GM23248 (cell line): ENCODE results near the gene ATP7B. TPM values are rescaled to one million over a fixed set of nuclear protein-coding genes. Genes with fewer than 3 reads are reported as not detected.

Experiments
- DNase-seq: peaks from one replicate; pipeline ENCODE4 v3.0.0-alpha.2; 2015
- H2AFZ ChIP-seq: fragments of 200-600 bp; sonication (generic); 2 replicates; pipeline ENCODE4 v1.6.1; 2016; ENCODE audit warnings: antibody characterized with exemption
- H3F3A ChIP-seq: fragments of 200-600 bp; sonication (generic); 2 replicates; pipeline ENCODE4 v1.6.1; 2016; ENCODE audit warnings: mild to moderate bottlenecking, antibody characterized with exemption, mixed run types; ENCODE audit not compliant: insufficient read depth
- H3K27ac ChIP-seq: fragments of 200-600 bp; sonication (generic); 2 replicates; pipeline ENCODE4 v1.5.1; 2016; ENCODE audit warnings: mild to moderate bottlenecking
- H3K27me3 ChIP-seq: fragments of 200-600 bp; sonication (generic); replicated peaks from 2 replicates; pipeline ENCODE4 v1.6.1; 2016; ENCODE audit warnings: mild to moderate bottlenecking; ENCODE audit not compliant: insufficient read depth
- H3K36me3 ChIP-seq: fragments of 200-600 bp; sonication (generic); 2 replicates; pipeline ENCODE4 v1.6.1; 2016; ENCODE audit warnings: low read depth, mild to moderate bottlenecking
- H3K4me1 ChIP-seq: fragments of 200-600 bp; sonication (generic); 2 replicates; pipeline ENCODE4 v1.6.1; 2016; ENCODE audit warnings: mild to moderate bottlenecking; ENCODE audit not compliant: insufficient read depth
- H3K4me2 ChIP-seq: fragments of 200-600 bp; sonication (generic); one replicate; pipeline ENCODE4 v1.6.1; 2016; ENCODE audit warnings: mild to moderate bottlenecking; ENCODE audit not compliant: unreplicated experiment
- H3K4me3 ChIP-seq: fragments of 200-600 bp; sonication (generic); 2 replicates; pipeline ENCODE4 v1.5.1; 2016; ENCODE audit warnings: mild to moderate bottlenecking
- H3K79me2 ChIP-seq: fragments of 200-600 bp; sonication (generic); 2 replicates; pipeline ENCODE4 v1.6.1; 2016; ENCODE audit warnings: mild to moderate bottlenecking; ENCODE audit not compliant: insufficient read depth
- H3K9ac ChIP-seq: fragments of 200-600 bp; sonication (generic); 2 replicates; pipeline ENCODE4 v1.6.1; 2016; ENCODE audit warnings: mild to moderate bottlenecking
- H3K9me2 ChIP-seq: fragments of 200-600 bp; sonication (generic); 2 replicates; pipeline ENCODE4 v1.6.1; 2016; ENCODE audit warnings: mixed run types, mild to moderate bottlenecking, moderate library complexity; ENCODE audit not compliant: insufficient read depth
- H3K9me3 ChIP-seq: fragments of 200-600 bp; sonication (generic); one replicate; pipeline ENCODE4 v1.6.1; 2017; ENCODE audit warnings: low read depth
- H4K20me1 ChIP-seq: fragments of 200-600 bp; sonication (generic); 2 replicates; pipeline ENCODE4 v1.6.0; 2016; ENCODE audit not compliant: insufficient read depth
- EZH2 ChIP-seq: fragments of 200-600 bp; sonication (generic); IDR thresholded peaks from 2 replicates; pipeline ENCODE4 v1.6.1; 2018; ENCODE audit warnings: antibody characterized with exemption, mild to moderate bottlenecking; ENCODE audit not compliant: insufficient read depth, poor library complexity, severe bottlenecking
- EZH2phosphoT487 ChIP-seq: fragments of 200-600 bp; sonication (generic); IDR thresholded peaks from 2 replicates; pipeline ENCODE4 v1.6.1; 2018; ENCODE audit warnings: antibody characterized with exemption, moderate library complexity, mild to moderate bottlenecking, low read depth; ENCODE audit not compliant: insufficient read depth
- WGBS, 2 experiments: methylation state at CpG; one replicate each; pipeline ENCODE4 v1.1.6; 2015 to 2017; ENCODE audit warnings: low lambda C conversion rate in 2 of 2, low coverage in 1 of 2; ENCODE audit errors: missing lambda C conversion rate in 2 of 2; 5-methylcytosine and 5-hydroxymethylcytosine counted together
- in situ Hi-C: fragments of 300-500 bp; cut with MboI; formaldehyde crosslinking; loops from 2 replicates; pipeline ENCODE4 v1.15.0; 2020
- polyA plus RNA-seq: library from polyadenylated mRNA; unstranded; fragments of >200 nt; fragmentation: Nextera tagmentation; extraction: Ambion mirVana; gene quantifications from 2 replicates; pipeline ENCODE4 v1.2.1, GENCODE V29; 2016
- total RNA-seq: library from RNA; depleted of rRNA; stranded (reverse); fragments of >200 nt; shearing (Covaris generic); gene quantifications from 2 replicates; pipeline ENCODE4 v1.2.3, GENCODE V29; 2014

ATP7B gene
- total and polyA plus RNA-seq, 2 experiments from 2014 or later, result 0.10 to 0.32 TPM

GRCh38 chr13:51999921-52000320 lies 11.3 kb downstream of the ATP7B start:
- H3K36me3 ChIP-seq, result no peaks in the 10 kb centered on the region
- no peak overlapping the region for H3K9ac ChIP-seq
- no peaks in the 10 kb centered on the region for H3F3A ChIP-seq
- TF ChIP-seq EZH2phosphoT487 (no peak), EZH2 (no peak)
- no peak overlapping the region for H3K4me3 ChIP-seq
- no peaks in the 10 kb centered on the region for H3K9me3 ChIP-seq
- H3K4me2 ChIP-seq, result no peak overlapping the region
- H3K9me2 ChIP-seq, result no peaks in the 10 kb centered on the region
- no peak for DNase-seq
- H3K4me1 ChIP-seq, result no peaks in the 10 kb centered on the region
- H3K79me2 ChIP-seq, result no peaks in the 10 kb centered on the region
- H2AFZ ChIP-seq, result no peak overlapping the region
- H3K27me3 ChIP-seq, result peaks cover 47% of the 10 kb centered on the region
- no peak overlapping the region for H3K27ac ChIP-seq
- H4K20me1 ChIP-seq, result no peaks in the 10 kb centered on the region
- in situ Hi-C loops, result loop anchor here (10.0 kb wide), 1 partner anchor 125 kb away; the partner anchor contains the start of gene NEK5
- 5 to 23% methylated on average over 1 of the region's 1 CpG for WGBS, 2 experiments

GRCh38 chr13:51999510-51999911 lies 11.7 kb downstream of the ATP7B start:
- H2AFZ ChIP-seq, result no peak overlapping the region
- H3K27ac ChIP-seq, result no peak overlapping the region
- DNase-seq, result peak; percentile 25
- no peaks in the 10 kb centered on the region for H3K79me2 ChIP-seq
- H3K27me3 ChIP-seq, result peaks cover 47% of the 10 kb centered on the region
- no peak overlapping the region for H3K4me3 ChIP-seq
- H3K4me1 ChIP-seq, result no peaks in the 10 kb centered on the region
- TF ChIP-seq EZH2phosphoT487 (no peak), EZH2 (no peak)
- no peak overlapping the region for H3K9ac ChIP-seq
- WGBS, 2 experiments, result 25 to 28% methylated on average over 13 of the region's 13 CpGs
- no peaks in the 10 kb centered on the region for H3F3A ChIP-seq
- H3K9me2 ChIP-seq, result no peaks in the 10 kb centered on the region
- in situ Hi-C loops, result no loop called here
- no peak overlapping the region for H3K4me2 ChIP-seq
- no peaks in the 10 kb centered on the region for H3K9me3 ChIP-seq
- H3K36me3 ChIP-seq, result no peaks in the 10 kb centered on the region
- H4K20me1 ChIP-seq, result no peaks in the 10 kb centered on the region

GRCh38 chr13:51998723-51999509 lies 12.3 kb downstream of the ATP7B start:
- no peak for DNase-seq
- no peaks in the 10 kb centered on the region for H3K9me3 ChIP-seq
- WGBS, 2 experiments, result 40 to 42% methylated on average over 6 of the region's 6 CpGs
- H3K9me2 ChIP-seq, result no peaks in the 10 kb centered on the region
- H3K27me3 ChIP-seq, result peaks cover 49% of the 10 kb centered on the region
- no peaks in the 10 kb centered on the region for H3F3A ChIP-seq
- H3K36me3 ChIP-seq, result no peaks in the 10 kb centered on the region
- H3K9ac ChIP-seq, result no peak overlapping the region
- H3K4me3 ChIP-seq, result no peak overlapping the region
- in situ Hi-C loops, result no loop called here
- no peaks in the 10 kb centered on the region for H4K20me1 ChIP-seq
- H3K27ac ChIP-seq, result no peak overlapping the region
- no peak overlapping the region for H2AFZ ChIP-seq
- H3K4me2 ChIP-seq, result no peak overlapping the region
- TF ChIP-seq EZH2 (no peak), EZH2phosphoT487 (no peak)
- no peaks in the 10 kb centered on the region for H3K4me1 ChIP-seq
- no peaks in the 10 kb centered on the region for H3K79me2 ChIP-seq

- H3K27me3 ChIP-seq, result peaks cover 53% of the 10 kb centered on the region
- no peaks in the 10 kb centered on the region for H3K36me3 ChIP-seq
- H4K20me1 ChIP-seq, result no peaks in the 10 kb centered on the region
- no peak for DNase-seq
- no peaks in the 10 kb centered on the region for H3K4me1 ChIP-seq
- no peak overlapping the region for H3K27ac ChIP-seq
- H3K79me2 ChIP-seq, result no peaks in the 10 kb centered on the region
- no peak overlapping the region for H2AFZ ChIP-seq
- H3F3A ChIP-seq, result no peaks in the 10 kb centered on the region
- H3K4me3 ChIP-seq, result no peak overlapping the region
- 35 to 38% methylated on average over 8 of the region's 8 CpGs for WGBS, 2 experiments
- no peak overlapping the region for H3K9ac ChIP-seq
- H3K9me2 ChIP-seq, result no peaks in the 10 kb centered on the region
- no peak overlapping the region for H3K4me2 ChIP-seq
- no peaks in the 10 kb centered on the region for H3K9me3 ChIP-seq
- in situ Hi-C loops, result no loop called here
- TF ChIP-seq EZH2 (no peak), EZH2phosphoT487 (no peak)
These were observed 13.5 kb downstream of the ATP7B start for GRCh38 chr13:51997641-51998330.
